Right kidney (tissue), 1 donor: Measurements from ENCODE around the gene GEMIN8.

Source experiments
- DNase-seq: peaks from one replicate; pipeline ENCODE4 v3.0.0-alpha.2; 2016

The GEMIN8 gene

GRCh38 chrX:14017399-14017798 is 12.3 kb downstream of the GEMIN8 start:
- DNase-seq, result no peak

DNA sequence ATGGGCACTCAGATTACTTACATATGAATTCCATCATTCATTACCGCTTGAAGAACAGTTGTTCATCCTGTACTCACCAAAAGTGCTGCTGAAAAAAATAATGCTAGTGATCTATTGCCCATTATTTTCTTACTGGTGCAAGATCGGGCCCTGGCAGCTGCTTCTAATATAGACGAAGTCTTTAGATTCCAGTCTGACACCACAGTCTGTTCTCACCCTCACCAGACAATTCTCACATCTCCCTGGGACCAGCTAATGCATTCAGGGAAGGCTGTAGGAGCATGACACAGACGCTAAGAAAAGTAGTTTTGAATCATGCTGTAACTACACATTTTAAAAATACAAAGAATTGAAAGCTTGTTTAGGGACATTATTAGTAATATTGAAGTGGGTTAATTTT is 13.8 kb downstream of the GEMIN8 start:
- DNase-seq, result no peak

GRCh38 chrX:14015294-14015693 is 14.4 kb downstream of the GEMIN8 start:
- no peak for DNase-seq

- no peak for DNase-seq
Measured at GRCh38 chrX:14014526-14014925, 15.2 kb downstream of the GEMIN8 start.

DNA sequence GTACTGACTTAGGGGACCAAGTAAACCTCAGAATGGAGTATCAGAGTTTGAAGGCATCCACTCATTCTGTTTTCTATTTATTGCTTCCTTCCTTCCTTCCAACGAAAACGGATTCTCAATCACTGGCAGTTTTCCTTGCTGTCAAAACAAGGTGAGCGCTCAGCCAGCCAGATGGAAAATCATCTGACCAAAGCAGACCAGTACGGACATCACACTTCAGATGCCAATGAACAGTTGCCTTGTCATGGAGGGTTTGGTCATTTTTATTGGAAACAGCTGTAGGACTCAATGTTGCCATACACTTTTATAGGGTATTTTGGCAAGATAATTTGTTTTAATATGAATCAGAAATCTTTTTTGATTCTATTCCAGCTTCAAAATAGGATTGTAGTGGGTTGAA is 16.6 kb downstream of the GEMIN8 start:
- DNase-seq, result no peak

GRCh38 chrX:14010566-14010965 is 19.1 kb downstream of the GEMIN8 start:
- no peak for DNase-seq

GRCh38 chrX:14006540-14006939 is 23.2 kb downstream of the GEMIN8 start:
- DNase-seq, result no peak

DNA sequence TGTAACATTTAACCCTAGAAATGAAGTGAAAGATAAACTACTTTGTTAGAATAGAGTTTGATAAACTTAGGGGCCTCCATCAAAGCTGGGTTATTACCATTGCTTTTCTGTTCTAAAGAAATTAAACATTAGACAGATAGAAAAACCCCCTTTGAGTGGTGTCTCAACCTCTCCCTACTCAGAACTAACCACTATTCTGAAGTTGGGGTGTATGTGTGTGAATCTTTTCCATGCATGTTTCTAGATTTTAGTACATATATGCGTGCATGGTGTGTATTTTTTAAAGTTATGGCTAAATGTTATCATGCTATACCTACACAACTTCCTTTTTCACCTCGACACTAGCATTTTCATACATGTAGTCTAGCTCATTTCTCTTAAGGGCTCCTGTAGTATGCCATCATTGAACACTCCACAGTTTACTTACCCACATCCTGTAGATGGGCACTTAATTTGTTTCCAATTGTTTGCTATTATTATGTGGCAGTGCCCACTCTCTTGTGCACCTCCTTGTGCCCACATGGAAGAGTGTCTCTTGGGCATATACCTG is 25.7 kb downstream of the GEMIN8 start:
- DNase-seq, result no peak

GRCh38 chrX:14003028-14003427 is 26.7 kb downstream of the GEMIN8 start:
- DNase-seq, result no peak

- no peak for DNase-seq
Measured at GRCh38 chrX:13996650-13997049, 33.0 kb downstream of the GEMIN8 start.

- DNase-seq, result no peak
Measured at GRCh38 chrX:13994536-13995080, 35.1 kb downstream of the GEMIN8 start.

GRCh38 chrX:13994104-13994503 is 35.6 kb downstream of the GEMIN8 start:
- no peak for DNase-seq

- no peak for DNase-seq
Measured at GRCh38 chrX:13990126-13990800, 39.4 kb downstream of the GEMIN8 start.

DNA sequence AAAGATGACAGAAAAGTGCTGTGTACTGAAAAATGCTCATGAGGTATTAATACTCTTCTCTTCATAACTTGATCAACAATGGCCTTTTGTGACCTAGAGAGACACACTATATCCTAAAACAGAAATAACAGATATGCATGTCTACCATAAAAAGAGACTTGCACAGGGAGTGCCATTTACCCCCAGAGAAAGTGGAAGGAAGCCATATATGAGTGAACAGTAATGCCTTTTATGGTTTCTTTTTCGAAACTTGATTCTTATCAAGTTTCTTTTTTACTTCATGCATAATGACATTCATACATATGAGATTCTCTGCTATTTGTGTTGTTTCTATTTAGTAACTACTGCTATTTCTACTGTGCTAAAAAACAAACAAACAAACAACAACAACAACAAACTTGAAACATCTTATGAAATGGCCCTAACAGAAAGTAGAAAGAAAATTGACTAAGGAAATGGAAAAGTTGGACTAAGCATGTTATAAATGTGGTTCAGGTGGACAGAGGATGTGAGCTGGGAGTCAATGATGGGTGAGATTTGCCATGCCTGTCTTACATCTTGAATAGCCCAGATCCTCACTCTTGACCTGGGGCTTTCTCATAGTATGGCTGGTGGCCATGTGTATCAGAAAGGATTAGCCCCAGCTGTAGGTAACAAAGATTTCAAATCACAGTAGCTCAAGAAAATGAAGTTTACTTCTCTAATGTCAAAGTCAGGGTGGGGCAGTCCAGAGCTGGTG is 43.8 kb downstream of the GEMIN8 start:
- no peak for DNase-seq

- no peak for DNase-seq
Measured at GRCh38 chrX:13983734-13984133, 46.0 kb downstream of the GEMIN8 start.

GRCh38 chrX:13968198-13968597 is 61.5 kb downstream of the GEMIN8 start:
- DNase-seq, result no peak

GRCh38 chrX:13967636-13968035 is 62.1 kb downstream of the GEMIN8 start:
- no peak for DNase-seq

DNA sequence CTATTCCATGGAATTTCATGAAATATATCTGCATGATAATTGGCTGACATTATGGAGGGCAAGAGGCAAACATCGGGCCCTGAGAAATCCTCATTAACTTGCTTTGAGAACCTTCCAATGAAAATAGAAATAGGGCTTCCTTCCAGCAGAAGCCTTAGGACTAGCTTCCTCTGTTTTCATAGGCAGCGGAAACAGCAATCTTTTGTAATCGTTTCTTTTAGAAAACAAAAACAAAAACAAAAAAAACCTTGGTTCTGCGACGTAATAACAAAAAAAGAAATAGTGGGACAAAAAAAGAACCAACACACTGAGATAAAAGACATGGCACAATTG is 62.9 kb downstream of the GEMIN8 start:
- DNase-seq, result no peak

DNA sequence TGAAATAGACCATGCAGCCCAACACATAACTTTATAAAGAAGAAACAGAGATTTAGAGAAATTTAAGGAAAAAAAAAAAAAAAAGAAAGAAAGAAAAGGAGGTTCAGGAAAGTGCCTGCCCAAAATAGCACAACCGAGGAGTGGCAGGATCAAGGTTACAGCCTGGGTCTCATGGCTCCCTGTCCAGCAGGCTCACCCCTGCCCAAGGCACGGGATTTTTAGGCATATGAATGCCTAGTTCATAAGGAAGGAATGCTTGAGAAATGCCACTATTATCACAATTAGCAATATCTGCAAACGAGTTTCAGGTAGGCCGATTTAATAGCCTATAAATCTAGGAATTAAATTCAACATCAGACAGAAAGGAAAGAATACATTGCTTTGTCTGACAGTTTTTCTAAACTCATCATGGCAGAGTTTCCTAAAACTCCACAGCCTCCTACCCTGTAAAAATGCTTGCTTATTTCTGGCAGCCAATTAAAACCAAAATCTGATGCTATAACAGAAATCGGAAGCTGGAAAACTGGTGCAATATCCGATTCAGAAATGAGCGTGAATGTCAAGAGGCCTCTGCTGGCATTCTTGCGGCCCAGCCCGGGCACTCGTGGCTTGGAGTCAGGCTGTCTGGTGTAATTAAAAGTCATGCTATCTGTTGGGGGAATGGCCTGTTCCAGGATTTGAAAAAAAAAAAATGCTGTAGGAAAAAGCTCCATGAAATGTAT is 63.5 kb downstream of the GEMIN8 start:
- DNase-seq, result no peak

GRCh38 chrX:13965531-13965930 is 64.2 kb downstream of the GEMIN8 start:
- DNase-seq, result no peak

- no peak for DNase-seq
Measured at GRCh38 chrX:13956998-13957397, 72.7 kb downstream of the GEMIN8 start.
